HPDE6-E6E7 (cell line): ENCODE measurements around the gene ANXA4.
A peak's percentile ranks its signal among the peaks of the same experiment; 100 is the strongest.
"Not testable (repeated sequence)": the region's sequence is repeated elsewhere in the genome, so short reads cannot be mapped to it uniquely, and the experiment has no call there.

ENCODE experiments used
- DNase-seq: peaks from one replicate; pipeline ENCODE4 v3.0.0; 2011; ENCODE audit warnings: missing footprints; ENCODE audit errors: extremely low spot score

The ANXA4 gene

DNA sequence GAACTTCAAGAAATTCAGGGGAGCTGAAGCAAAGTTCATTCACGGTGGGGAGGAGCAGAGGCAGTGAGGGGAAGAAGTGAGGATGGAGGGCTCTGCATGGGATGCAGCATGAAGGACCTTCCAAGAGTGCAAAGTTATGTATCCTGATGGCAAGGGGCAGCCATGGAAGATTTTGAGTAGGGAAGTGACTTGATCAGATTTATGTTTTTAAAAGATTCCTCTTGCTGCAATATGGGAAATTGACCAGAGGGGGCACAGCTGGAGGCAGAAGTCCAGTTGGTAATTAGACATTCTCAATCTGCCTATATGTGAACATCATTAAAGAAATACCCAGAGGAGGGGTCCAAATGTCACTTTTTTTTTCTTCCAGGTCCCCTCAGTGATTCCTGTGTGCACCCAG, 21.5 kb upstream of the ANXA4 start:
- no peak for DNase-seq

DNA sequence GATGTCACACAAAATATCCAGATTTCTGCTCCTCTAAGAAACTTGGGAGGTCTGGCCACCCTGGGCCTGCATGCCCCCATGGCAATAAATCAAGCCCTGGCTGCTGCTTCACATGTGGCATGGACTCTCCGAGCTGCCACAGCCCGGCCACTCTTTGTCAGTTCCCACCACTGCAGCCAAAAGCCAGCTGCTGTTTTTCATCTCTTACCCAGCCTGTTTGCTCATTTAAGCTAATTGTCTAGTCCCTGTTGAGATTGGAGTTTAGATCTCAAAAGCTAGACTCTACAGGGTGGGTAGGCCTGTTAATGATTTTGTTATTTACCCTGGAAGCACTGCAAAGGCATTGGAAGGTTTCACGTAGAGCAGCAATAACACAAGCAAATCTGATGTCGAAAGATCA, 20.9 kb upstream of the ANXA4 start:
- no peak for DNase-seq

DNA sequence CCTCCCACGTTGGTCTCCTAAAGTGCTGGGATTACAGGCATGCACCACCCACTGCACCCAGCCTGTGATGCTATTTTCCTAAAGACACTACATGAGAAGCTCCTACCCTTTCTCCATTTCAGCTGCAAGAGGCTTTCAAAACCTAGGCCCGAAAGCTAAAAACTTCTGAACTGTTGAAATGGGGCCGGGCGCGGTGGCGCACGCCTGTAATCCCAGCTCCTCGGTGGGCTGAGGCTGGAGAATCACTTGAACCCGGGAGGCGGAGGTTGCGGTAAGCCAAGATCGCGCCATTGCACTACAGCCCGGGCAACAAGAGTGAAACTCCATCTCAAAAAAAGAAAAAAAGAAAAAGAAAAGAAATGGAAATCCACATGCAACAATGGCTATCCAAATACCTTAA, 18.1 kb upstream of the ANXA4 start:
- no peak for DNase-seq

DNA sequence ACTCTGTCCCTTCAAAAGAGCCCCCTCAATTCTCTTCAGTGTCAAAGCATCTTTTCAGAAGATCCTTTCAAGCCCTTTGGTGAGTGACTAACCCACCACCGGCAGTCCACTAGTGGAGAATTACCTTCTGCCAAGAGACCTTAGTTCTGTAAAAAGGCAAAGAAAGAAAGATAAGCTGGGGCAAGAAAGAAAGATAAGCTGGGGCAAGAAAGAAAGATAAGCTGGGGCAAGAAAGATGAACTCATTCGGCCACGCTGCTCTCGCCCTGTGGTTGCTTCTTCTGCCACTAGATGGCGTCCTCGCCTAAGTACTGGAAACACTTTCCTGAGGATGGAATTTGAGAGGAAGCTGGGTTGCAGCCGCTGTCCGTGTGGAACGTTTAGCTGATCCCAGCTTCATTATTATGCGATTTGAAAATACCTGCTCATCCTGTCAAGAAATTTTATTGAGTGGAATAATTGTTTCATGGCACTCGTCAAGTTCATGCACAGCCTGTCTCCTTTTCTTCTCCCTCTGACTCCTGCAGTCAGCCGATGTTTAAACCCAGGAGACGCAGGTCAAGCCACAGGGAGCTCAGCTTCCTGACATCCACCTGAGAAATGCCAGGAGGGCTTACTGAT, 17.3 kb upstream of the ANXA4 start:
- peak; percentile 65 for DNase-seq

DNA sequence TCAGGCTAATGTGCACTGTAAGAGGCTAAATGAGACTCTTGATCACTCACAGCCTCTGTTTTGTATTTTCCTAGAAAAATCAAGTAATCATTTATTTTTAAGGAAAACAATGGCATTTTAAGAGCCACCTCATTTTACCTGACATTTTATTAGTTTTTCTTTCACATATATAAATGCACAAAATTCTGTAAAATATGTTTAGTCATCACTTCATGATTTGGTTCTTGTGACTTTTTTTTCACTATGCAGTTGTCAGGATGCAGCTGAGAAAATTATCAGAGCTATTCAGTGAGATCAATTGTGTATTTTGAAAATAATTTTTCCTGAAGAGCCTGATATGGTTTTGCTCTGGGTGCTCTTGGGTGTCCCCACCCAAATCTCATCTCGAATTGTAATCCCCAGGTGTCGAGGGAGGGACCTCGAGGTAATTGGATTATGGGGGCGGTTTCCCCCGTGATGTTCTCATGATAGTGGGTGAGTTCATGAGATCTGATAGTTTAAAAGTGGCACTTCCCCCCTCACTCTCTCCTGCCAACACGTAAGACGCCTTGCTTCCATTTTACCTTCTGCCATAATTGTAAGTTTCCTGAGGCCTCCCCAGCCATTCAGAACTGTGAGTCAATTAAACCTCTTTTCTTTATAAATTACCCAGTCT, 16.1 kb upstream of the ANXA4 start:
- no peak for DNase-seq

DNA sequence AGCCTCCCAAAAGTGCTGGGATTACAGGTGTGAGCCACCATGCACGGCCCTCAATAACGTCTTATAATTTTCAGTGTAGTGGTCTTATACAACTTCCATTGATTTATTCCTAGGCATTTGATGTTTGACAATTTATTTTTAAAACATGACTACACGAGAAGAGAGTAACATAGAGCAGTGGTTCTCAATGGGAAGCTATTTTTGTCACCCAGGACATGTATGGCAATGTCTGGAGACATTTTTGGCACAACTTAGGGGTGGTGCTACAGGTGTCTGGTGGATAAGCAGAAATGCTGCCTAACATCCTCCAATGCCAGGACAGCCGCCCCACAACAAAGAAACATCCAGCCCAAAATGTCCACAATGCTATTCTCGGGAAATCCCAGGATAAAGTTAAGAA, 12.7 kb upstream of the ANXA4 start:
- DNase-seq = no peak

DNA sequence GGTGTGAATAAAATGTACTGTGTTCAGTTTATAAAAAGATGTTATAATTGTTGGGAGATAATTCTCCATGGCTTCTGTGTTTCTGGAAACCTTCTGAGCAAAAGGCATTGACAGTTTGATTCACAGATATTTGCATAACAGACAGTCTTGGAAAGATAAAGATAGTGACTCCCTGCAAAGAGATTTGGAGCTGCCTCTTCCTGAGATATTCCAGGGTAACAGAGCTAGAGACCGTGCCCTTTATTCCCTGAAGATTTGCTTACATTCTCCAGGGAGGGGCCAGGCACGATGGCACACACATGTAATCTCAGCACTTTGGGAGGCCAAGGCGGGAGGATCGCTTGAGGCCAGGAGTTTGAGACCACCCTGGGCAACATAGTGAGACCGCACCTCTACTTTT, 12.2 kb upstream of the ANXA4 start:
- no peak for DNase-seq

DNA sequence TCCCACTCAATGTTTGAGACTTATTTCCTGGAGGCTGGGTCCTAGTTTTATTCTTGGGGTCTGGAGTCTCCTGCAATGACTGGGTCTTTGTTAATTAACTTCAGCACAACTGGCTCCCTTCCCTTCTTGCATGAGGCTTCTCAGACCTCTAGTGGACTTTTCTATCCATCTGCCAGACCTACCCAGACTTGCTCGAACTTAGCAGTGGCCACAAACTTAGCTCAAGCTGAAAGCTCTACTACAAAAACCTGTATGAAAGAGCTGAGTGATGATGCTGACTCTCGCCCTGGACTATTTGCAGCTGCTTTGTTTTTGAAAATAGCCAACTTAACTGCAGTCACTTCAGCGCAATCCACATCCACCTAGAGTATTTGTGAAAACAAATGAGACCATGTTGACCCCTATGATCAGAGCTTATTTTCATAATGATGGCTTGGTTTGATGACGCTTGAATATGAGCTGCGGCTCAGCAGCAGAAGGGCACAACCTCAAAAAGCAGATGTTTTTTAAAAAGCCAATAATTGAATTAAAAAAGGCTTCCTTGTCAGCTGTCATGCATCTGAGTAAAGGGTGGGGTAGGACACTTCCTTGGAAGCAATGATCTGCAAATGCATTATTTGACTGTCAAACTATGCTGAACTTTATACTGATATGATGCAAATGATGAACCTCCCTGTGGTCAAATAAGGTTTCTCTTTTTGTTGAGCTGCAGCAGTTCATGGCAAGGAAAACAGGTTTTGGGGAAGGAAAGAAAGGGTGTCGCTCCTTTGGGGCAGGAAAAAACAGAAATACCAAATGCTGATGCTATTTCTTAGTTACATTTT, 10.6 kb upstream of the ANXA4 start:
- DNase-seq = no peak

DNA sequence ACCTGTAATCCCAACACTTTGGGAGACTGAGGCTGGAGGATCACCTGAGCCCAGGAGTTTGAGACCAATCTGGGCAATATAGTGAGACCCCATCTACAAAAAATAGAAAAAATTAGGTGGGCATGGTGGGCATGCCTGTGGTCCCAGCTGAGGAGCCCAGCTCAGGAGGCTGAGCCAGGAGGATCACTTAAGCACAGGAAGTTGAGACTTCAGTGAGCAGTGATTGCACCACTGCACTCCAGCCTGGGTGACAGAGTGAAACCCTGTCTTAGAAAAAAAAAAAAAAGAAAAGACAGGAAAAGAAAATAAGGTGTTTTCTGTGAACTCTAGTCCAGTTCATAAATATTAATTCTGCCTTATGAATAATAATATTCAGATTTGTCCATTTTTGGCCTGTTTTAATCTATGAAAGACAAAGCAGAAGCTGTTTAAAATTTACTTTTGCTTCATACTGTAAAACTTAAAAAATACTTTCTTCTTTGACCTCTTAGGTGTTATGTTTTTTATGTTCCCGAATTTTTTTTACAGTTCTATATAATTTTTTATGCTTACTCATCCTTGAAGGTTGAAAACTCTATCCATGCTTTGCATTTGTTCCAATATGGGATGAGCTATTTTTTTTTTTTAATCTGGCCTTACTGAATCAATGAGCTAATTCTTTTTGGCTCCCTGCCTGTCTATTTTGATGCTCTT, 8.4 kb upstream of the ANXA4 start:
- no peak for DNase-seq

DNA sequence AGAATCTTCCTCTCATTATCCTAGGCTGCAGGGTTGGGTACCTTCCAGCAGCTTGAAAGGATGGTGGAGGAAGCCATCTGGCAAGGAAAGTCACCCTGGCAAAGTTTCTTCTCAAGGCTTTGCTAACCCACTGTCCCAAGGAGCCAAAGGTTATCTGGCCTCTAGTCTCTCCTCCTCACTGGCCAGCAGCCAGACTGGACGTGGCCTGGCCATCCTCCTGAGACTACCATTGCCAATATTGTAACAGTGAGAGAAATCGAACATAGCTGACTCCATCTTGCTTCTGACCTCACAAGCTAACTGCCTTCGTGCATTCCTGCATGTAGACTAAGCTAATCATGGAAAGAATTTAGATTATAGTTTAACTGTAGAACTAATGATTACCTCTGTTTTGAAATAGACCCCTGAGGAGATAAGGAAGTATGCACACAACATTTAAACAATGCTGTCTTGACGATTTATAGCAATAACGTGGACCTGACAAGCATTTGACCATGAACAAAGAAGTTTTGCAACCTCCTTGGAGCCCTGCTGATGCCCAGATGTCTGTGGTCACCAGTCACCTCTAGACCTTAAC, 7.8 kb upstream of the ANXA4 start:
- DNase-seq = no peak

DNA sequence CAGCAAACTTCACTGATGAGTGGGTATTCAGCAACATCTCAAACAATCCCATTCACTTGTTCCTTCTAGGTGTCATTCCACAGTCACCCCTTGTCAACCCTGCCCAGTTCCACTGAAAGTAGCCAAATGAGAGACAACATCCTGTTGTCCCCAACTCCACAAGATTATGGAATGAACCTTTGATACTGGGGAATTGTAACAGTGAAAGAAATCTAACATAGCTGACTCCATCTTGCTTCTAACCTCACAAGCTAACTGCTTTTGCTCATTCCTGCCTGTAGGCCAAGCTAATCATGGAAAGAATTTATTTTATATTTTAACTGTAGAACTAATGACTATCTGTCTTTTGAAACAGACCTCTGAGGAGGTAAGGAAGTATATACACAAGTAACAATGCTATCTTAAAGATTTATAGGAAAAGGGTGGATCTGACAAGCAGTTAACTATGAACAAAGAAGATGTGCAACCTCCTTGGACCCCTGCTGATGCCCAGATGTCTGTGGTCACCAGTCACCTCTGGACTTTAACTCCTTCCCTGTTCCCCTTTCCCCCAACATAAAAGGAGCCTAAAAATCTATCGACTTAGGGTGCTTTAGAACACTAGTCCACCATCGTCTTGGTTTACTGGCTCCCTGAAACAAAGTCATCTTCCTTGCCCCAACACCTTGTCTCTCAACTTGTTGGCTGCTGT, 6.9 kb upstream of the ANXA4 start:
- no peak for DNase-seq

DNA sequence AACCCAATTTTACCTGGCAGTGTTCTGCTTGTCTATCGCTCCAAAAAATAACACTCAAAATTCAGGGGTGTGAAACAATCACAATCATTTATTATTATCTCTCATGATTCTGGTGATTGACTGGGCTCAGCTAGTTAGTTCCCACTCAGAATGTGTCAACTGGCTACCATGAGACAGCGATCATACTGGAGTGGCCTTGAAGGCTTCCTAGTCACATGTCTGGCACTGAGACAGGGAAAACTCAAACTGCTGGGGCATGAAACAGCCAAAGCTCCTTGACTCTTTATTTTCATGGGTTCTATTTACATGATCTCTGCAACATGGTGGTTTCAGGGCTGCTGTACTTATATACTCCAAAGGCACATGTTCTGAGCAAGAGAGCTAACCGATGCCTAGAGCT, 6.2 kb upstream of the ANXA4 start:
- no peak for DNase-seq

DNA sequence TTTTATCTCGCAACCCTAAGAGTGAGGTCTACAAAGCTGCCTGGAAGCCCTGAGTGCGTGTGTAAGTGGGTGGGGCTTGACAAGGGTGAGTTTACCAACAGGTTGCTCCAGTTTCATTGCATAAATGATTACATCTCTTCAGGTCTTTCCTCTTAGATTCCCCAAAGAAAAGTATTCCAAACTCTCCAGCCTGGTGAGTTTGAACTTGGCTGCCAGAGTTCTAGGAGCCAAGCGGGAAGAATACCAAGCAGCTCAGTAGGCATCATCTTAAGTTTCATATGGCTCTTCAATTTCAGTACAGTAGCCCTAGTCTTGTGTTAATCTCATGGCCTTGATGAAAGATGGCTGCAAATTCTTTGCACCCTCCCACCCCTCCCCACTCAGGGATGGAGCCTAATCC, 3.8 kb upstream of the ANXA4 start:
- DNase-seq = not testable (repeated sequence)

DNA sequence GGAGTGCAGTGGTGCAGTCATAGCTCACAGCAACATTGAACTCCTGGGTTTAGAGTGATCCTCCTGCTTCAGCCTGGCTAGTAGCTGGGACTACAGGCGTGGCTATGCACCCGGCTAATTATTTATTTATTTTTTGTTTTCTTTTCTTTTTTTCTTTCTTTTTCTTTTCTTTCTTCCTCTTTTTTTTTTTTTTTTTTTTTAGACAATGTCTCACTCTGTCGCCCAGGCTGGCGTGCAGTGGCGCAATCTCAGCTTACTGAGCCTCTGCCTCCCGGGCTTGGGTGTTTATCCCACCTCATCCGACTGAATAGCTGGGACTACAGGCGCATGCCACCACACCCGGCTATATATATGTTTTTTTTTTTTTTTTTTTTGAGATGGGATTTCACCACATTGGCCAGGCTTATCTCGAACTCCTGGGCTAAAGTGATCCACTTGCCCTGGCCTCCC, 1.4 kb upstream of the ANXA4 start:
- no peak for DNase-seq

DNA sequence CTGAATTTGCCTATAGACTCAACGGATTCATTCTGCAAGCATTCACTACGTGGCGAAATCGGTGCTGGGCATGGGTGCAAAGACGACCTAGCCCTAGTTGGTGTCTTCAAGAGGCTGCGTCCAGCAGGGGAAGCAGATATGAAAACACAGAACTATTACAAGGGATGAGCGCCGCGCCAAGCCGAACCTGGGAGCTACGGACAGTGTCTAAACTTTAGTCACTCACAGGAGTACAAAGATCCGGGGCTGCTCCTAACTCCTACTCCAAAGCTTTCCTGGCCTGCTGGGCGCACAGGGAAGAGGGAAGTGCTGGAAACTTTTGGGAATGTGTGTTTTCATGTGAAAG, 732 bp upstream of the ANXA4 start:
- DNase-seq = peak; percentile 54

DNA sequence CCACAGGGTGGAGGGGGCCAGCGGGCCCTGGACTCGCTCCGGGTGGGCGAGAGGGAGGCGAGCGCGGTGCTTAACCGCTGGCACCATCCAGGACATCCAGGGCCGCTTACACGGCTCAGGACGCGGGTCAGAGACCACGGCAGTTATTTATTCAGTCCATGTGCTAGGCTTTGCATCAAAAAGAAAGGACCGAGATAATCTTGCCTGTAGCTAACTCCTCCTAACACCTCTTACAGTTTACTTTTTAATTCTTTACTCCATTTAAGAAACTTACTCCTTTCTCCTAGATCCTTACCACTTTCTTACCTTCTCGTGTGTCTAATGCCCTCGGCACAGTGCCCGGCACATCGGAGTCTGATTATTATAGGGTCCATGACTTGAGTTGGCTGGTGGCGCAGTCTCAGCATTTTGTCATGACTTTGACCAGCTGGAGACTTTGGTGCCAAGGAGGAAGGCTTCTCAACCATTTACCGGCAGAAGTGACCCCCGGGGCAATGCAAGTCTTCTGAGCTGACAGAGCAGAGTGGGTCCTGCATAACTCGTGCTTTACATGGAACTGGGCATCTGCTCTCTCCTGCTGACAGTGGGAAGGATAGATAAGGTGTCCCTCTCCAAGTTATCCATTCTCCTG, 503 bp downstream of the ANXA4 start:
- DNase-seq = no peak

DNA sequence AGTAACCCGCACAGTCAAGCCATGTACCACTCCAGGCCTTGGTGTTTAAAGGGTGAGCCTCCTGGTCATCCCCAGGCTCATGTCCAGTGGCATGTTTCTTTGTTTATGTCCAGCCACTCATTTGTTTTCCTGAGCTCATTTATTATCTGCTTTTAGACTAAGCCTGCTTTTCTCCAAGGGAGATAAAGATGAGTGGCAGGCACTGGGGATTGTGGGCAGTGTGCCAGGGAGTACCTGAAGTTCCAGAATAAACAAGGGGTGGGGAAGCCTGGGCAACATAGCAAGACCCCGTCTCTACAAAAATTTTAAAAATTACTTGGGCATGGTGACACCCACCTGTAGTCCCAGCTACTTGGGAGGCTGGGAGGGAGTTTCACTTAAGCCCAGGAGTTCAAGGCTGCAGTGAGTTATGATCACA, 1.9 kb downstream of the ANXA4 start:
- DNase-seq = no peak

DNA sequence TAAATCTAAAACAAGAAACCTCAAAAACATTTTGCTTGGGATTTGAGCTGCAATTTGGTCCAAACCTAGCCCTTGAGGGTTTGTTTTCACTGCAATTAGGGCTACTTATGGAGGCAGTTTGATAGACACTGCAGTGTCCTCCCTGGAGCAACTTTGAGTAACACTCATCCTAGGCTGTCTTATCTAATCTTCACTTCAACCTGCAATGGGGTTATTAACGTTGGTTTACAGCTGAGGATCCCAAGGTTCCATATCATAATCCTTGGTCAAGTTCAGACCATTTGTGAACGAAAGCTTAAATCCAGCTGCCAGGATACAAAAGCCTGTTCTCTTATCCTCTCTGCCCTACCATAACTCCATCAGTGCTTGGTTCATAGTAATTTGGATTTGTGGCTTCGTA, 2.5 kb downstream of the ANXA4 start:
- DNase-seq = no peak

DNA sequence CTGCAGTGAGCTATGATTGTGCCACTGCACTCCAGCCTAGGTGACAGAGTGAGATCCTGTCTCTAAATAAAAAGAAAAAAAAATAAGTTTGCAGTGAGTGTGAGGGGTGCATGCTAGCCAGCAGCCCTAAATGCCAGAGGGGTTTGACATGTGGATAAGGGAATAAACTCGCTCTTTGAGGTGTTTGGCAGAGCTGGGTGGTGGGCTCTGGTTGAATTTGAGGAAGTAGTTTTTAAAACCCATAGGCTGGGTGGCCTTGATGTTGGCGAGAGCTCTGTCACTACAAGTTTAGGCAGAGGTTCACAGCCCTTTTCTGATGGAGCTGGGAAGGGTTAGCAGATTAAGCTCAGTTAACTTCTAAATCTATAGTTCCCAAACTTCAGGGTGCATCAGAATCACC, 3.1 kb downstream of the ANXA4 start:
- no peak for DNase-seq

DNA sequence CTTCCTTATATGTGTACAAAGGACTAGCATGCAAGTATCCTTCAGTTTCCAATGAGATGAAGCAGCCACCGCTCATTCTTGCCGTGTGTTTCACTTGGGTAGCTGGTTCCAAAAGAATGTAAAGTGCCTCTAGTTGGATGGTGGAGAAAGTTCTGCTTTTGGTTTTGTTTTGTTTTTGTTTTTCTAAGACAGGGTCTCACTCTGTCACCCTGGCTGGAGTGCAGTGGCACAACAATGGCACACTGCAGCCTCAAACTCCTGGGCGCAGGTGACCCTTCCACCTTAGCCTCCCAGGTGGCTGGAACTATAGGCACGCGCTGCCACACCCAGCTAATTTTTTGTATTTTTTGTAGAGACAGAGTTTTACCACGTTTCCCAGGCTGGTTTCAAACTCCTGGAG, 8.3 kb downstream of the ANXA4 start:
- no peak for DNase-seq
